HEK293 (cell line): ENCODE results near the gene ZSWIM4.
A peak's percentile ranks its signal among the peaks of the same experiment; 100 is the strongest.

ENCODE experiments used
- CTCF ChIA-PET: fragments of 350-600 bp; formaldehyde crosslinking; extraction: SDS; loops from one replicate; lab custom pipeline; 2021; ENCODE audit warnings: antibody characterized with exemption; lab: Yijun Ruan, JAX
- POLR2A ChIA-PET: fragments of 300-600 bp; formaldehyde crosslinking; extraction: SDS; loops from one replicate; lab custom pipeline; 2020; ENCODE audit warnings: antibody characterized with exemption, inconsistent platforms; lab: Yijun Ruan, JAX
- H3K27ac ChIP-seq: fragments of 200-500 bp; sonication (Bioruptor generic); 2 replicates; pipeline ENCODE4 v1.5.1; 2014; ENCODE audit warnings: low read depth, low read length, control low read depth, inconsistent platforms; ENCODE audit errors: extremely low read depth
- H3K36me3 ChIP-seq, 2 experiments: fragments of 200-500 bp in 1 of 2; sonication (Bioruptor generic) in 1 of 2; 1 replicate in 1 of 2; 2 replicates in 1 of 2; pipeline ENCODE4 v1.5.1; 2014 to 2017; ENCODE audit warnings: inconsistent platforms in 2 of 2, low read length in 2 of 2; ENCODE audit not compliant: control insufficient read depth in 2 of 2, insufficient read depth in 1 of 2
- H3K4me1 ChIP-seq: fragments of 200-500 bp; sonication (Bioruptor generic); 2 replicates; pipeline ENCODE4 v1.5.1; 2014; ENCODE audit warnings: mild to moderate bottlenecking, low read length, inconsistent platforms; ENCODE audit not compliant: control insufficient read depth, insufficient read depth
- H3K4me3 ChIP-seq: 2 replicates; pipeline ENCODE4 v1.5.1; 2011; ENCODE audit warnings: low read depth, mild to moderate bottlenecking, control low read depth, low read length, moderate library complexity
- H3K9me3 ChIP-seq: fragments of 200-500 bp; sonication (Bioruptor generic); 2 replicates; pipeline ENCODE4 v1.5.1; 2014; ENCODE audit warnings: low read depth, low read length, inconsistent platforms; ENCODE audit not compliant: control insufficient read depth, insufficient read depth
- GFI1B ChIP-seq: fragments of 450-650 bp; formaldehyde crosslinking; IDR thresholded peaks from 2 replicates; pipeline ENCODE4 v1.5.1; 2016; ENCODE audit warnings: missing biosample characterization, missing genetic modification characterization
- HIC1 ChIP-seq: fragments of 450-650 bp; formaldehyde crosslinking; IDR thresholded peaks from 2 replicates; pipeline ENCODE4 v1.5.1; 2016; ENCODE audit warnings: missing biosample characterization, missing genetic modification characterization
- HOXC10 ChIP-seq: sonication (generic); formaldehyde crosslinking; IDR thresholded peaks from 2 replicates; pipeline ENCODE4 v1.8.1; 2023; ENCODE audit warnings: mild to moderate bottlenecking, missing genetic modification reagents
- KLF7 ChIP-seq: fragments of 450-650 bp; formaldehyde crosslinking; IDR thresholded peaks from 2 replicates; pipeline ENCODE4 v1.5.1; 2016; ENCODE audit warnings: missing biosample characterization, missing genetic modification characterization, borderline replicate concordance
- KLF9 ChIP-seq: fragments of 450-650 bp; formaldehyde crosslinking; IDR thresholded peaks from 2 replicates; pipeline ENCODE4 v1.5.1; 2016; ENCODE audit warnings: missing biosample characterization, missing genetic modification characterization, low read depth
- PATZ1 ChIP-seq: fragments of 450-650 bp; formaldehyde crosslinking; IDR thresholded peaks from 2 replicates; pipeline ENCODE4 v1.5.1; 2016; ENCODE audit warnings: missing biosample characterization, missing genetic modification characterization
- PRDM10 ChIP-seq: fragments of 450-650 bp; formaldehyde crosslinking; IDR thresholded peaks from 2 replicates; pipeline ENCODE4 v1.5.1; 2016; ENCODE audit warnings: missing biosample characterization, missing genetic modification characterization
- SP2 ChIP-seq: fragments of 450-650 bp; formaldehyde crosslinking; IDR thresholded peaks from 2 replicates; pipeline ENCODE4 v1.5.1; 2016; ENCODE audit warnings: missing biosample characterization, missing genetic modification characterization
- SP3 ChIP-seq: fragments of 450-650 bp; formaldehyde crosslinking; IDR thresholded peaks from 2 replicates; pipeline ENCODE4 v1.5.1; 2016; ENCODE audit warnings: missing biosample characterization, missing genetic modification characterization
- ZBTB17 ChIP-seq: fragments of 450-650 bp; formaldehyde crosslinking; IDR thresholded peaks from 2 replicates; pipeline ENCODE4 v1.5.1; 2016; ENCODE audit warnings: missing biosample characterization, missing genetic modification characterization
- ZFP69B ChIP-seq: fragments of 450-650 bp; formaldehyde crosslinking; IDR thresholded peaks from 2 replicates; pipeline ENCODE4 v1.5.1; 2016; ENCODE audit warnings: missing biosample characterization, missing genetic modification characterization
- ZNF24 ChIP-seq: fragments of 450-650 bp; formaldehyde crosslinking; IDR thresholded peaks from 2 replicates; pipeline ENCODE4 v1.5.1; 2016; ENCODE audit warnings: missing biosample characterization, missing genetic modification characterization
- ZNF335 ChIP-seq: fragments of 450-650 bp; formaldehyde crosslinking; conservative IDR thresholded peaks from 2 replicates; pipeline ENCODE4 v1.5.1; 2016; ENCODE audit warnings: missing biosample characterization, missing genetic modification characterization
- ZNF426 ChIP-seq: fragments of 450-650 bp; formaldehyde crosslinking; IDR thresholded peaks from 2 replicates; pipeline ENCODE4 v1.5.1; 2017; ENCODE audit warnings: missing biosample characterization, missing genetic modification characterization, mild to moderate bottlenecking, inconsistent platforms, moderate library complexity
- ZNF48 ChIP-seq: fragments of 450-650 bp; formaldehyde crosslinking; IDR thresholded peaks from 2 replicates; pipeline ENCODE4 v1.5.1; 2016; ENCODE audit warnings: missing biosample characterization, missing genetic modification characterization
- ZNF501 ChIP-seq: fragments of 450-650 bp; formaldehyde crosslinking; IDR thresholded peaks from 2 replicates; pipeline ENCODE4 v1.5.1; 2016; ENCODE audit warnings: missing biosample characterization, missing genetic modification characterization
- ZNF558 ChIP-seq: fragments of 450-650 bp; formaldehyde crosslinking; IDR thresholded peaks from 2 replicates; pipeline ENCODE4 v1.5.1; 2016; ENCODE audit warnings: missing biosample characterization, missing genetic modification characterization
- ZNF596 ChIP-seq: fragments of 450-650 bp; IDR thresholded peaks from 2 replicates; pipeline ENCODE4 v1.5.0; 2018; ENCODE audit warnings: missing biosample characterization, mild to moderate bottlenecking, missing genetic modification characterization, moderate library complexity
- ZNF621 ChIP-seq: fragments of 450-650 bp; formaldehyde crosslinking; IDR thresholded peaks from 2 replicates; pipeline ENCODE4 v1.5.1; 2017; ENCODE audit warnings: missing biosample characterization, missing genetic modification characterization
- ZNF701 ChIP-seq: fragments of 450-650 bp; formaldehyde crosslinking; IDR thresholded peaks from 2 replicates; pipeline ENCODE4 v1.5.1; 2016; ENCODE audit warnings: missing biosample characterization, missing genetic modification characterization
- ZNF747 ChIP-seq: fragments of 450-650 bp; formaldehyde crosslinking; IDR thresholded peaks from 2 replicates; pipeline ENCODE4 v1.5.1; 2016; ENCODE audit warnings: missing biosample characterization, missing genetic modification characterization
- TF ChIP-seq, protein P1 (sequence below): fragments of 450-650 bp; IDR thresholded peaks from 2 replicates; pipeline ENCODE4 v1.5.1; 2018; ENCODE audit warnings: missing biosample characterization, missing genetic modification characterization
- TF ChIP-seq, protein P2 (sequence below): sonication (generic); formaldehyde crosslinking; IDR thresholded peaks from 2 replicates; pipeline ENCODE4 v1.8.1; 2022; ENCODE audit warnings: mild to moderate bottlenecking, moderate library complexity, missing genetic modification reagents

Gene ZSWIM4

GRCh38 chr19:13849991-13850909 lies 55.0 kb downstream of the ZSWIM4 start (continued):
- TF ChIP-seq KLF9 (tag by site-specific recombination) (peak; percentile 60; the same call in 1 of the 2 replicates), ZNF596 (tag by site-specific recombination) (0 out of 2 replicates have a peak, but pooled peaks have one; percentile 27), HOXC10 (CRISPR knock-in tag) (no peak)

DNA sequence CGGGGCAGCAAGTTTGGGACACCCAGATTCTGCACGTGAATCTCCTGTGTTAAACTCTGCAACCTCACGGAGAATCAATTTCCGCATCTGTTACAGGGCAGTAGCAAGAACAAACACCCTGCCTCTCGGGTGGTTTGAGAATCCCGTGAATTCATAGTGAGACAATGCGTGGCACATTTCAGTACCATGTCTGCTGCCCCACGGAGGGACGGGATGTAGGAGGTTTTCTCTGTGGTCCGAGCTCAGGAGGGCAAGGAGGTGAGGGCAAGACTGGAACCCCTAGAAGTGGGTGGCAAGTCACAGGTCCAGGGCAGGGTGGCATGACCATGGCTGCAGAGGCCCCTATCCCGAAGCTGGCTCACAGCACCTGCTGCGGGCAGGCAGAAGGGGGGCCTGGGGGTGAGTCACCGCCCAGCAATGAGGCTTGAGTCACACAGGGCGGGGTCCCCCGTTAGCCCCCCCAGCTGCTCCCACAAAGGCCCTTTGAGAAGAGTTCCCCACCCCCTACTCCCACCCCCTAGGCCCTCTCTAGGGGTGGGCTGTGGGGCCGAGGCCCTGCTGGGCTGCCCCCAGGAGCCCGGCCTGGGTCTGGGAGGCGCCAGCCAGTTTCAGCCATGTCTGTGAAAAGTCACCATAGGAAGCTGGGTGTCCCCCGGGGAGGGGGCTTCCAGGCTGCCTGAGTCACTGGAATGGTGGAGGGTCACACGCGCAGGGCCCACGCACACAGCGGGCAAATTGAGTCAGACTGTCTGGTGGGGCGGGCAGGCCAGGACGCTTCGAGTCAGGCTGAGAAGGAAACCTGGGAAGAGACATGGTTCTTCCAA lies 55.9 kb downstream of the ZSWIM4 start:
- POLR2A ChIA-PET = interaction anchor here (0.6 to 3.4 kb wide), 10 partner anchors 9 to 796 kb away, joined by 3 to 21 read pairs (median 6); partner anchors contain the start of genes C19orf53, RFX1 and ZSWIM4
- Histone ChIP-seq H3K4me3 (peak overlapping the region; percentile 29), H3K9me3 (no peaks in the 10 kb centered on the region), H3K27ac (peak overlapping the region; percentile 60), H3K4me1 (peaks cover 20% of the 10 kb centered on the region), H3K36me3 (no peaks in the 10 kb centered on the region)
- CTCF ChIA-PET = interaction anchor here (0.7 to 4.8 kb wide), 6 partner anchors 9 to 436 kb away, joined by 3 to 45 read pairs (median 4); no protein-coding TSS in a partner anchor
- TF ChIP-seq ZNF501 (peak; percentile 23; the same call in 1 of the 2 replicates), ZNF747 (no peak), ZNF335 (tag by site-specific recombination) (peak; percentile 87), ZNF24 (tag by site-specific recombination) (no peak), ZNF48 (tag by site-specific recombination) (no peak), GFI1B (tag by site-specific recombination) (no peak), SP2 (tag by site-specific recombination) (peak; percentile 60), ZNF621 (tag by site-specific recombination) (no peak), ZNF701 (no peak), ZBTB17 (tag by site-specific recombination) (no peak), ZNF558 (tag by site-specific recombination) (no peak), PATZ1 (tag by site-specific recombination) (peak; percentile 81), HIC1 (tag by site-specific recombination) (peak; percentile 92), ZFP69B (tag by site-specific recombination) (peak; percentile 58; the same call in 1 of the 2 replicates), ZNF426 (no peak), KLF7 (peak; percentile 74; the same call in 1 of the 2 replicates), SP3 (tag by site-specific recombination) (peak; percentile 66), PRDM10 (tag by site-specific recombination) (peak; percentile 49; the same call in 1 of the 2 replicates)
- TF ChIP-seq, protein P1, sequence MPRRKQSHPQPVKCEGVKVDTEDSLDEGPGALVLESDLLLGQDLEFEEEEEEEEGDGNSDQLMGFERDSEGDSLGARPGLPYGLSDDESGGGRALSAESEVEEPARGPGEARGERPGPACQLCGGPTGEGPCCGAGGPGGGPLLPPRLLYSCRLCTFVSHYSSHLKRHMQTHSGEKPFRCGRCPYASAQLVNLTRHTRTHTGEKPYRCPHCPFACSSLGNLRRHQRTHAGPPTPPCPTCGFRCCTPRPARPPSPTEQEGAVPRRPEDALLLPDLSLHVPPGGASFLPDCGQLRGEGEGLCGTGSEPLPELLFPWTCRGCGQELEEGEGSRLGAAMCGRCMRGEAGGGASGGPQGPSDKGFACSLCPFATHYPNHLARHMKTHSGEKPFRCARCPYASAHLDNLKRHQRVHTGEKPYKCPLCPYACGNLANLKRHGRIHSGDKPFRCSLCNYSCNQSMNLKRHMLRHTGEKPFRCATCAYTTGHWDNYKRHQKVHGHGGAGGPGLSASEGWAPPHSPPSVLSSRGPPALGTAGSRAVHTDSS (tag by site-specific recombination) = no peak
- TF ChIP-seq, protein P2, sequence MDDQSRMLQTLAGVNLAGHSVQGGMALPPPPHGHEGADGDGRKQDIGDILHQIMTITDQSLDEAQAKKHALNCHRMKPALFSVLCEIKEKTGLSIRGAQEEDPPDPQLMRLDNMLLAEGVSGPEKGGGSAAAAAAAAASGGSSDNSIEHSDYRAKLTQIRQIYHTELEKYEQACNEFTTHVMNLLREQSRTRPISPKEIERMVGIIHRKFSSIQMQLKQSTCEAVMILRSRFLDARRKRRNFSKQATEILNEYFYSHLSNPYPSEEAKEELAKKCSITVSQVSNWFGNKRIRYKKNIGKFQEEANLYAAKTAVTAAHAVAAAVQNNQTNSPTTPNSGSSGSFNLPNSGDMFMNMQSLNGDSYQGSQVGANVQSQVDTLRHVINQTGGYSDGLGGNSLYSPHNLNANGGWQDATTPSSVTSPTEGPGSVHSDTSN (CRISPR knock-in tag) = no peak; the same call in 1 of the 2 replicates
